HFFc6 (cell line): ENCODE measurements around the gene CEP135. TPM values are rescaled to one million over a fixed set of nuclear protein-coding genes. Genes with fewer than 3 reads are reported as not detected.

Experiments
- DNase-seq: peaks from one replicate; pipeline ENCODE4 v3.0.0-alpha.2; 2018
- H3K27ac Mint-ChIP-seq: 2 replicates; pipeline ENCODE4 v1.8.0; 2020; ENCODE audit warnings: mild to moderate bottlenecking, mixed read lengths
- H3K27me3 Mint-ChIP-seq: 2 replicates; pipeline ENCODE4 v1.8.0; 2021; ENCODE audit warnings: mild to moderate bottlenecking, moderate library complexity, mixed read lengths; ENCODE audit not compliant: insufficient read depth
- H3K36me3 Mint-ChIP-seq: 2 replicates; pipeline ENCODE4 v1.8.0; 2021; ENCODE audit warnings: low read depth, mixed read lengths
- H3K4me1 Mint-ChIP-seq: 2 replicates; pipeline ENCODE4 v1.8.0; 2020; ENCODE audit warnings: low read depth, mixed read lengths
- H3K4me3 Mint-ChIP-seq: 2 replicates; pipeline ENCODE4 v1.8.0; 2020; ENCODE audit warnings: mild to moderate bottlenecking, moderate library complexity, mixed read lengths
- H3K9me3 Mint-ChIP-seq: 2 replicates; pipeline ENCODE4 v1.8.0; 2020; ENCODE audit warnings: mild to moderate bottlenecking, mixed read lengths
- CTCF ChIP-seq: fragments of 200-600 bp; sonication (generic); IDR thresholded peaks from 2 replicates; pipeline ENCODE4 v1.5.0; 2021; ENCODE audit warnings: antibody characterized with exemption, mild to moderate bottlenecking
- total RNA-seq, 6 experiments: library from RNA; stranded (reverse); fragmentation: NEBNext Ultra II Directional; extraction: Animal tissue kit (Norgen Biotek cat#: 25700); gene quantifications; 2 replicates in 1 of 6; 3 replicates in 5 of 6; pipeline ENCODE4 v1.2.3, GENCODE V29; 2021

The CEP135 gene
- total RNA-seq, 6 experiments from 2014 or later = 4.3 to 7.0 (median 6.3) TPM

- no peak for TF ChIP-seq CTCF
- H3K9me3 Mint-ChIP-seq = no peaks in the 10 kb centered on the region
- DNase-seq = no peak
- peaks cover 11% of the 10 kb centered on the region for H3K4me1 Mint-ChIP-seq
- H3K4me3 Mint-ChIP-seq = no peak overlapping the region
- no peak overlapping the region for H3K27ac Mint-ChIP-seq
- peaks cover 6% of the 10 kb centered on the region for H3K27me3 Mint-ChIP-seq
- no peaks in the 10 kb centered on the region for H3K36me3 Mint-ChIP-seq
Measured at GRCh38 chr4:55921093-55921492, 27.7 kb upstream of the CEP135 start.

GRCh38 chr4:55925241-55925640, 23.5 kb upstream of the CEP135 start:
- Mint-ChIP-seq H3K36me3 (no peaks in the 10 kb centered on the region), H3K27me3 (peaks cover 8% of the 10 kb centered on the region), H3K27ac (no peak overlapping the region), H3K4me1 (peaks cover 11% of the 10 kb centered on the region), H3K4me3 (no peak overlapping the region), H3K9me3 (no peaks in the 10 kb centered on the region)
- no peak for TF ChIP-seq CTCF
- no peak for DNase-seq

GRCh38 chr4:55926610-55927009, 22.1 kb upstream of the CEP135 start:
- H3K36me3 Mint-ChIP-seq = no peaks in the 10 kb centered on the region
- DNase-seq = no peak
- H3K9me3 Mint-ChIP-seq = no peaks in the 10 kb centered on the region
- H3K4me1 Mint-ChIP-seq = peaks cover 8% of the 10 kb centered on the region
- no peak overlapping the region for H3K27ac Mint-ChIP-seq
- TF ChIP-seq CTCF = no peak
- no peak overlapping the region for H3K4me3 Mint-ChIP-seq
- H3K27me3 Mint-ChIP-seq = peaks cover 8% of the 10 kb centered on the region

- Mint-ChIP-seq H3K36me3 (no peaks in the 10 kb centered on the region), H3K27me3 (peaks cover 8% of the 10 kb centered on the region), H3K4me3 (no peak overlapping the region), H3K9me3 (no peaks in the 10 kb centered on the region), H3K27ac (no peak overlapping the region), H3K4me1 (peaks cover 18% of the 10 kb centered on the region)
- no peak for TF ChIP-seq CTCF
- no peak for DNase-seq
Measured at GRCh38 chr4:55927803-55928437, 20.8 kb upstream of the CEP135 start.

DNA sequence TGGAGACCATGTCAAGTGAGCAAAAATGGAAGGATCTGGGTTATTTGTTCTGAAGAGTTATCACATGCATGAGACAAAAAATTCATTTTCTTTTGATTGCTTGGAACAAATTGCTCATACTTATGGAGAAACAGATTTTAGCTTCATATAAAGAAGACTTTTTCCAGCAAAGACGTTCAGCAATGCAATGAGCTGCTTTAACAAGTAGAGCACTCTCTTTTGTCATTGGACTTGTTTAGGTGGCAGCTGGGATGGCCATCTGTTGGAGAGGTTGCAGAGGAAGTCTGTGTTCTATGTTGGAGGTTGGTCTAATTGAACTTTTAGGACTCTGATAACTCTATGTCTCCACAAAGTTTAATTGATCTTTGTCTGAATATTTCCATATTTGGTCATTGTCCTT, 19.9 kb upstream of the CEP135 start:
- H3K27ac Mint-ChIP-seq = no peak overlapping the region
- H3K4me1 Mint-ChIP-seq = peaks cover 18% of the 10 kb centered on the region
- no peaks in the 10 kb centered on the region for H3K36me3 Mint-ChIP-seq
- no peak overlapping the region for H3K4me3 Mint-ChIP-seq
- peaks cover 8% of the 10 kb centered on the region for H3K27me3 Mint-ChIP-seq
- no peak for TF ChIP-seq CTCF
- DNase-seq = no peak
- H3K9me3 Mint-ChIP-seq = no peaks in the 10 kb centered on the region

DNA sequence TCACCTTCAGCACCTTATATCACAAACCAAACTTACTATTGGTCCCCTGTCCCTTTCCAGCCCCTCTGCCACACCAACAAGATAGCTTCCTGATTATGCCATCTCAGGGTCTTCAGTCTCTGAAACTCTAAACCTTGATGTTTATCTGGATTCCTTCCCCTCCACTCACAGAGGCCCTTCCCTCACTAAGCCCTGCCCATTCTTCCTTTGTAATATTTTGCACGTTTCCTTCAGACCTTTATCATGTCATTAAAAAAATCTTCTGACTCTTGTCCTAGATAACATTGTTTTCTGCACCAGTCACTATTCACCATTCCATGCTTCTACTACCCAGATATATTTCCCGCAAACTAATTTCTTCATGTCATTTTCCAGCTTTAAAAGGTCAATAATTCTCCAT, 17.7 kb upstream of the CEP135 start:
- DNase-seq = no peak
- Mint-ChIP-seq H3K4me3 (no peak overlapping the region), H3K36me3 (no peaks in the 10 kb centered on the region), H3K9me3 (no peaks in the 10 kb centered on the region), H3K27me3 (peaks cover 5% of the 10 kb centered on the region), H3K27ac (no peak overlapping the region), H3K4me1 (peaks cover 18% of the 10 kb centered on the region)
- no peak for TF ChIP-seq CTCF
